GM18951 (cell line): ENCODE results near the gene MAP7.

ENCODE experiments used
- POLR2A ChIP-seq: IDR thresholded peaks from 4 replicates; pipeline ENCODE4 v1.6.1; 2011; ENCODE audit warnings: mild to moderate bottlenecking; ENCODE audit not compliant: insufficient read length, insufficient read depth; ENCODE audit errors: extremely low read depth
- in situ Hi-C: fragments of 300-500 bp; cut with MboI; formaldehyde crosslinking; loops from one replicate; pipeline ENCODE4 v1.12.0; 2022; ENCODE audit warnings: low sequenced_read_pairs, mixed read lengths, inconsistent platforms; ENCODE audit not compliant: unreplicated experiment

The MAP7 gene

GRCh38 chr6:136550045-136550329 is 235 bp downstream of the MAP7 start:
- no peak for TF ChIP-seq POLR2A
- in situ Hi-C loops: no loop called here

- no peak for TF ChIP-seq POLR2A
- in situ Hi-C loops: no loop called here
Measured at GRCh38 chr6:136549300-136550044, 750 bp downstream of the MAP7 start.

- in situ Hi-C loops: no loop called here
- no peak for TF ChIP-seq POLR2A
Measured at GRCh38 chr6:136548582-136549299, 1.5 kb downstream of the MAP7 start.

GRCh38 chr6:136547871-136548270 is 2.4 kb downstream of the MAP7 start:
- in situ Hi-C loops: no loop called here
- TF ChIP-seq POLR2A: no peak

GRCh38 chr6:136547336-136547735 is 2.9 kb downstream of the MAP7 start:
- no peak for TF ChIP-seq POLR2A
- in situ Hi-C loops: no loop called here

DNA sequence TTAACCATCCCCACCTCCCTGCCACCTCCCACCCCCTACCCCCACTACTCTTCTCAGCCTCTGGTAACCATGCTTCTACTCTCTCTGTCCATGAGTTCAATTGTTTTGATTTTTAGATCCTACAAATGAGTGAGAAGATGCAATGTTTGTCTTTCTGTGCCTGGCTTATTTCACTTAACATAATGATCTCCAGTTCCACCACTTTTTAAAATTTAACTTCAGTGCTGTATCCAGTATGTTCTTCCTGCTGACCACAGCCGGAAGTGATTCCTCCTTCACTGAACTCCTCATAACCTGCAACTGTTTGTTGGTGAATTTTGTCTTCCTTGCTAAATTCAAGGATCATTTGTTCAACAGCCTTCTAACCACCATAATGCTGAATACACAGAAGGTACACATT is 3.9 kb downstream of the MAP7 start:
- TF ChIP-seq POLR2A: no peak
- in situ Hi-C loops: no loop called here

GRCh38 chr6:136544326-136544725 is 5.9 kb downstream of the MAP7 start:
- in situ Hi-C loops: no loop called here

GRCh38 chr6:136541395-136541794 is 8.8 kb downstream of the MAP7 start:
- TF ChIP-seq POLR2A: no peak
- in situ Hi-C loops: no loop called here

More at GRCh38 chr6:136544326-136544725, 5.9 kb downstream of the MAP7 start:
- no peak for TF ChIP-seq POLR2A

GRCh38 chr6:136539967-136540652 is 10.1 kb downstream of the MAP7 start:
- in situ Hi-C loops: no loop called here
- TF ChIP-seq POLR2A: no peak

DNA sequence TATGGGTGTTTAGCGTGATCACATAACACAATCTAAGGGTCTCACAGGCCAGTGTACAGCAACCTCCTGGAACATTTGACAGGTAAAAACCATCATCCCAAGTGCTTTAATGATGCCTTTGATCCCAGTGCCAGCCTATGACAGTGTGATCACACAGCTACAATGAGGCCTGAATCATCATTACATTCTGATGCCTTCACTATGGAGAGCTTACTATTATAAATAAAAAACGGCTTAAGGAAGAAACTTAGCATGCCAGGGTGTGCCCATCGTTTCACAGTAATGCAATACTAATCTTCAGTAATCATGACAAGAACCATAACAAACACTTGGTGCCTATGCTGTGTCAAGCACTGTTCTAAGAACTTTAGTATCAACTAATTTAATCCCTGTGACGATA is 11.4 kb downstream of the MAP7 start:
- no peak for TF ChIP-seq POLR2A
- in situ Hi-C loops: no loop called here

- in situ Hi-C loops: no loop called here
- no peak for TF ChIP-seq POLR2A
Measured at GRCh38 chr6:136535880-136536650, 14.2 kb downstream of the MAP7 start.

DNA sequence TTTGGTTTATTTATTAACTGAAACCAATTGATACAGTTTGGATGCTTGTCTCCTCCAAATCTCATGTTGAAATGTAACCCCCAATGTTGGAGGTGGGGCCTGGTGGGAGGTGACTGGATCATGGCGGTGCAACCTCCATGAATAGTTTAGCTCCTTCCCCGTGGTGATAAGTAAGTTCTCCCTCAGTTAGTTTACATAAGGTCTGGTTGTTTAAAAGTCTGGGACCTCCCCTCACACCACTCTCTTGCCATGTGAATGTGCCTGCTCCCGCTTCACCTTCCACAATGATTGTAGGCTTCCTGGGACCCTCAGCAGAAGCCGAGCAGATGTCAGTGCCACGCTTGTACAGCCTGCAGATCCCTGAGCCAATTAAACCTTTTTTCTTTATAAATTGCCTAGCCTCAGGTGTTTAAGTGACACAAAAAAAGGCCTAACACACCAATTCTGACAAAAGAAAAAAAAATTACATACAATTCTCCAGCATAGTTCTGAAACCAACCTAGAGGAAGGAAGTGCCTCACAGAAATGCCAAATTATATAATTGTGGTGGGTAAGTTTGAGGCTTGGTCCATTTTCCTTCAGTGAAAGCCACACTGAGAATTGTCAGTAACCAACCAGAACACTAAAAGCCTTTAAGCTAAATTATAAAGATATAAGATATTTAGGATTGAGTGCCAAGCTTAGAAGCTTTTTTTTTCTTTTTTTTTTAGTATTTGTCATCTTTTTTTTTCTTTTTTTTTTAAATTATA is 15.0 kb downstream of the MAP7 start:
- no peak for TF ChIP-seq POLR2A
- in situ Hi-C loops: no loop called here

- in situ Hi-C loops: no loop called here
- TF ChIP-seq POLR2A: no peak
Measured at GRCh38 chr6:136534268-136534667, 16.0 kb downstream of the MAP7 start.

- TF ChIP-seq POLR2A: no peak
- in situ Hi-C loops: no loop called here
Measured at GRCh38 chr6:136533487-136533886, 16.7 kb downstream of the MAP7 start.
